Ureter (tissue), 1 donor: ENCODE results near the gene AP5B1. TPM values are rescaled to one million over a fixed set of nuclear protein-coding genes. Genes with fewer than 3 reads are reported as not detected.
A peak's percentile ranks its signal among the peaks of the same experiment; 100 is the strongest.

ENCODE experiments used
- DNase-seq: peaks from one replicate; pipeline ENCODE4 v3.0.0-alpha.2; 2020; ENCODE audit warnings: low spot score
- total RNA-seq: library from RNA; stranded (reverse); gene quantifications from one replicate; pipeline ENCODE4 v1.2.4, GENCODE V29; 2023
- donor health status: DM: yes; HTN: yes; CAD: no.

The AP5B1 gene
- total RNA-seq: 13.5 TPM

- no peak for DNase-seq
These were observed at the start of gene AP5B1 for GRCh38 chr11:65780770-65781151. AP5B1 (minus strand) TSS chr11:65780976; CDS start chr11:65780591, 385 bp downstream.

DNA sequence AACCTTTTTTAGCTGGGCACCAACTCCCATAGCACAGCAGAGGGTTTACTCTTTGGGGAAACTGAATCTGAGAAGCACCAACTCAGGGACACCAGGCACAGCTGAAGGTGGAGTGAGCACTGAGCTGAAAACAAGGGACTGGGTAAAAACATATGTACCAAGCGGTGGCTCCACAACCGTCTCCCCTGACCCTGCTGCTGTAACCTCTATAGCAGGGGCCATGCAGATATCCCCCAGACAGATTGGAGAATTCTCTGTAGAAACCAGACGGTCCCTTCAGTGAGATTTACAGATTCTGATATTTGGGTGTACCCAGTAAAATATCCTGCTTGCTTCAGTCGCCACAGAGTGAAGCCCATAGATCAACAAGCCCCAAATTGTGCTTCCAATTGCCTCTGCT, 48.7 kb upstream of the AP5B1 start:
- DNase-seq: no peak

DNA sequence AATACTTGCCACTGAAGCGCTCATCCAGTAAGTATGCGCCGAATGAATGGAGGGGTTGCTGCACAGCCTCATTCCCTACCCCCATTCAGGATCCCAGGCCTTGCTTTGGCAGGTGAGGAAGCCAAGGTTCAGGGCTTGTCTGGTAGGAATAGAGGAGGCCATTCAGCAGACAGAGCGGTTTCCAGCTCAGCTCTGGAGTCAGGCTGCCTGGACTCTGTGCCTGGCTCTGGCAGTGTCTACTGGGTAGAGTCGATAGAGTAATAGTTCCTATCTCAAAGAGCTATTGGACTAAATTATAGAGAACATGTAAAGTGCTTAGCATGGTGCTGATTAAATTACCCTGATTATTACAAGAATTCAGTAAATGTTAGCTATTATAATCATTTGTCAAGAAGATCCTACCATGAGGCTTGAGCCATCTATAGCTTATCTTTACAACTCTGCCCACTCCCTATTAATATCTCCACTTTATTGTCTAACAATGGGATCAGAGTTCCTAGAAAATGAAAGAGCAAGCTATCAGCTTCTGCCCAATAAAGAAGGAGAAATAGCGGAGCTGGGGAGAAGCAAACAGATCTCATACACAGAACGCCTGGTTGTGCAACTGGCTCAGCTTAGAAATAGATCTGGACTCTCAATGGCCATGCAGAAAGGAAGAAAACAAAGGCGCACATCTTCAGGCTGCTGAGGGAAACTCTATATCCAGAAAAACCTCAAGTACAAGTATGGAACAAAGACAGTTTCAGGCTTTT, 46.4 kb upstream of the AP5B1 start:
- DNase-seq: no peak

- no peak for DNase-seq
These were observed 42.2 kb upstream of the AP5B1 start for GRCh38 chr11:65822776-65823528.

GRCh38 chr11:65821107-65821506, 40.3 kb upstream of the AP5B1 start:
- no peak for DNase-seq

DNA sequence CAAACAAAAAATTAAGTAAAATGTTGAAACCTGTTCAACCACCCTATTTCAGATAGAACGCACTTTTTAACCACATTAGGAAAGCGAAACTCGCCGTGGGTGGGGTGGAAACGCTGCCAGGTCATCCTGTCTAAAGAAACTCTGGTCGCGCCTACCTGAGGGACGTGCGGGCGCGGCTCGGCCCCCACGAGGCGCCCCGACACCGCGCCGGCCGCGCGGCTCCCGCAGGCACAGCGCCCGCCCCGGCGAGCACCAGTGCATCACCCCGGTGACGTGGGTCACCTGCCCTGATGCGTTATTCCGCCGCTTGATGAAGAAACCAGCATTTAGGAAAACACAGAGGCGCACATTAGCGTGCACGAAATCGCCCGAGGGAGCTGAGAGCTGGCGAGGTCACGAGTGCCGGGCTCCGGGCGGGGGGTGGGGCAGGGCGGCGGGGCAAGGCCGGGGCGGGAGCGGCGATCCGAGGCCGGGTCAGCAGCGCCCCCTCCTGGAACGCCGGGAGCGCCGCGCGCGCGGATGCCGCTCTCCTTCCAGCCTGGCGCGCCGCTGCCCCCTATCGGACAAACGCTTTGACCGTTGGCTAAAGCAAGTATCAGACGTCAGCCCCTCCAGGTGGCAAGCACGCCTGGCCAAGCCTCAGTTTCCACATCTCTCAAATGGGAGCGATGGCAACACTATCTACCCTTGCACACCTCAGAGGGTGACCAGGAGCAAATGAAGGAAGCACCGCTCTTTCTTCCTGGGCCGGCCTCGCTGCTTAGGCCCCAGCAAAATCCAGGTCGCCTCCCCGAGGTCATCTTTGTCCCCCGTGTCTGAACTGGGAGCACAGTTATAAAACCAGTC, 37.3 kb upstream of the AP5B1 start:
- DNase-seq: peak; percentile 94

- DNase-seq: no peak
These were observed 36.6 kb upstream of the AP5B1 start for GRCh38 chr11:65817312-65817834.

GRCh38 chr11:65816696-65817095, 35.9 kb upstream of the AP5B1 start:
- DNase-seq: no peak

GRCh38 chr11:65814986-65815565, 34.3 kb upstream of the AP5B1 start:
- no peak for DNase-seq

GRCh38 chr11:65814131-65814985, 33.6 kb upstream of the AP5B1 start:
- no peak for DNase-seq

GRCh38 chr11:65811764-65812475, 31.1 kb upstream of the AP5B1 start:
- DNase-seq: no peak

- DNase-seq: no peak
These were observed 29.5 kb upstream of the AP5B1 start for GRCh38 chr11:65810046-65810868.

- no peak for DNase-seq
These were observed 28.7 kb upstream of the AP5B1 start for GRCh38 chr11:65809496-65809895.

DNA sequence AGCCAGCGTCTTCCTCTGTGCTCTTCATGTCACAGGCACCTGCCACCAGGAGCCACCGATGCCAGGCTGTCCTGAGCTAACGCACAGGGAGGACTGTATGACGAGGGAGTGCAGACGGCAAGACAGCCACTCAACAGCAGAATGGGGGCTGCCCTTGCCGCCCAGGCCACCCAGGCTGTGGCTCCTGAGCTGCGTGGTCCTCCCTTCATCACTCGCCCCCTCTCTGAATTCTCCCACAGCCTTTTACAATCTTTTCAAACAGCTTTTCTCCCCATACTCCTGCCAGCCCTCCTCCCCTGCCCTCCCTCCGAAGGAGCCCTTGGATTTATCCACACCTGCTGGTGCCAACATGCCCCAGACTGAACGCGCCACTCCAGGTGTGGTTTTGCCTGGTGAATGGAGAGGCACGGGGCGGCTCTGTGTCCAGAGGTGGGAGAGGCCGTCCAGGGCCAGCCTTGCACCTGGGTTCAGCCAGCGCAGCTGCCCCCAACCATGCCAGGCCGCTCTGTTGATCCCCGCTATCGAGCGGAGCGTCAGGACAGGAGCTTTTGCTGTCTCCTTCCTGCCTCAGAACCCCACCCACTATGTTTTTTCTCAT, 28.1 kb upstream of the AP5B1 start:
- DNase-seq: no peak

GRCh38 chr11:65806979-65807378, 26.2 kb upstream of the AP5B1 start:
- no peak for DNase-seq

- no peak for DNase-seq
These were observed 23.2 kb upstream of the AP5B1 start for GRCh38 chr11:65803797-65804492.

GRCh38 chr11:65802841-65803240, 22.1 kb upstream of the AP5B1 start:
- no peak for DNase-seq
